ENCODE measurements around the gene ZNF175. TPM values are rescaled to one million over a fixed set of nuclear protein-coding genes. Genes with fewer than 3 reads are reported as not detected.

Gene ZNF175
- 1 to 10 TPM; 6.6 to 8.0 TPM for total RNA-seq

- CTCF ChIA-PET = no interaction called here
- Mint-ChIP-seq H3K27me3 (no peaks in the 10 kb centered on the region), H3K36me3 (ENCODE audit: low read depth) (peaks cover 16% of the 10 kb centered on the region), H3K4me3 (peak within 1 kb of the TSS; percentile 90), H3K4me1 (ENCODE audit: low read depth) (peaks cover 26% of the 10 kb centered on the region), H3K9me3 (no peaks in the 10 kb centered on the region), H3K27ac (peak within 1 kb of the TSS; percentile 91)
- intact Hi-C loops (cut with micrococcal nuclease) = no loop called here
- TF ChIP-seq, protein P1, sequence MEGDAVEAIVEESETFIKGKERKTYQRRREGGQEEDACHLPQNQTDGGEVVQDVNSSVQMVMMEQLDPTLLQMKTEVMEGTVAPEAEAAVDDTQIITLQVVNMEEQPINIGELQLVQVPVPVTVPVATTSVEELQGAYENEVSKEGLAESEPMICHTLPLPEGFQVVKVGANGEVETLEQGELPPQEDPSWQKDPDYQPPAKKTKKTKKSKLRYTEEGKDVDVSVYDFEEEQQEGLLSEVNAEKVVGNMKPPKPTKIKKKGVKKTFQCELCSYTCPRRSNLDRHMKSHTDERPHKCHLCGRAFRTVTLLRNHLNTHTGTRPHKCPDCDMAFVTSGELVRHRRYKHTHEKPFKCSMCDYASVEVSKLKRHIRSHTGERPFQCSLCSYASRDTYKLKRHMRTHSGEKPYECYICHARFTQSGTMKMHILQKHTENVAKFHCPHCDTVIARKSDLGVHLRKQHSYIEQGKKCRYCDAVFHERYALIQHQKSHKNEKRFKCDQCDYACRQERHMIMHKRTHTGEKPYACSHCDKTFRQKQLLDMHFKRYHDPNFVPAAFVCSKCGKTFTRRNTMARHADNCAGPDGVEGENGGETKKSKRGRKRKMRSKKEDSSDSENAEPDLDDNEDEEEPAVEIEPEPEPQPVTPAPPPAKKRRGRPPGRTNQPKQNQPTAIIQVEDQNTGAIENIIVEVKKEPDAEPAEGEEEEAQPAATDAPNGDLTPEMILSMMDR (IDR thresholded peaks at IDR 0.05) = no peak
- ATAC-seq = peak; percentile 97
- POLR2A ChIA-PET = no interaction called here
- DNase-seq = peak; percentile 89
Observed at GRCh38 chr19:51570962-51571575, at the start of gene ZNF175. TSS of gene ZNF175 (plus strand) at chr19:51571283. CDS start at chr19:51573330, 2,047 bp downstream.

- H3K27me3 Mint-ChIP-seq = peaks cover 26% of the 10 kb centered on the region
Observed at GRCh38 chr19:51521357-51521756, 49.7 kb upstream of the ZNF175 start.

GRCh38 chr19:51521781-51522180 lies 49.3 kb upstream of the ZNF175 start:
- peaks cover 2% of the 10 kb centered on the region for H3K9me3 Mint-ChIP-seq
- no peaks in the 10 kb centered on the region for H3K36me3 Mint-ChIP-seq (ENCODE audit: low read depth)
- H3K4me1 Mint-ChIP-seq (ENCODE audit: low read depth) = no peaks in the 10 kb centered on the region
- H3K27ac Mint-ChIP-seq = no peak overlapping the region
- ChIA-PET CTCF (interaction anchor here (0.6 to 1.1 kb wide), 2 partner anchors 49 to 135 kb away, joined by 3 to 6 read pairs; no protein-coding TSS in a partner anchor), POLR2A (no interaction called here)
- DNase-seq = no peak
- ATAC-seq = no peak
- no peak overlapping the region for H3K4me3 Mint-ChIP-seq
- peaks cover 26% of the 10 kb centered on the region for H3K27me3 Mint-ChIP-seq
- TF ChIP-seq, protein P1 (IDR thresholded peaks at IDR 0.05) = no peak
- intact Hi-C loops (cut with micrococcal nuclease) = no loop called here

More at GRCh38 chr19:51521357-51521756, 49.7 kb upstream of the ZNF175 start:
- Mint-ChIP-seq H3K27ac (no peak overlapping the region), H3K4me1 (ENCODE audit: low read depth) (no peaks in the 10 kb centered on the region), H3K4me3 (no peak overlapping the region), H3K9me3 (peaks cover 2% of the 10 kb centered on the region), H3K36me3 (ENCODE audit: low read depth) (no peaks in the 10 kb centered on the region)
- intact Hi-C loops (cut with micrococcal nuclease) = no loop called here
- ChIA-PET POLR2A (no interaction called here), CTCF (interaction anchor here (1.1 kb wide), 1 partner anchor 49 kb away, joined by 6 read pairs; no protein-coding TSS in a partner anchor)
- ATAC-seq (no peak), DNase-seq (no peak)
- TF ChIP-seq, protein P1 (IDR thresholded peaks at IDR 0.05) = no peak

GRCh38 chr19:51524666-51525264 lies 46.3 kb upstream of the ZNF175 start:
- intact Hi-C loops (cut with micrococcal nuclease) = no loop called here
- Mint-ChIP-seq H3K36me3 (ENCODE audit: low read depth) (no peaks in the 10 kb centered on the region), H3K9me3 (no peaks in the 10 kb centered on the region), H3K4me1 (ENCODE audit: low read depth) (no peaks in the 10 kb centered on the region), H3K27ac (no peak overlapping the region), H3K27me3 (peaks cover 32% of the 10 kb centered on the region), H3K4me3 (no peak overlapping the region)
- ChIA-PET CTCF (no interaction called here), POLR2A (no interaction called here)
- ATAC-seq (no peak), DNase-seq (no peak)
- TF ChIP-seq, protein P1 (IDR thresholded peaks at IDR 0.05) = no peak

DNA sequence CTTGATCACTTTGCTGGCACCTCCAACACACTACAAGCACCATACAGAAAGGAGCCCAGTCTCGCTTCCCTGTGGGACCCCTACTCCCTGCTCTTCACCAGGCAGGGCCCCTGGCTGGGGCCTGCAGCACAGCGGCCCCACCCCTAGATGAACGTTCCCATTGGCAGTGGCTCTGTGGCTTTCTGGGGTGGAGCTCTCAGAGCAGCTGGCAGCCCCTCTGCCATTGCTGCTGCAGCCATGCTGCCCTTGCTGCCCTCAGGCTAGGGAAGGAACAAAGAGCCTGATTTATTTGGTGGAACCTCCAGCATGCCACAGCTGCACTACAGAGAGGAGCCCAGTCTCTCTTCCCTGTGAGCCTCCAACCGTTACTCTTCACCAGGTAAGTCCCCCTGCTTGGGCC lies 45.4 kb upstream of the ZNF175 start:
- Mint-ChIP-seq H3K9me3 (no peaks in the 10 kb centered on the region), H3K27ac (no peak overlapping the region), H3K36me3 (ENCODE audit: low read depth) (no peaks in the 10 kb centered on the region), H3K4me1 (ENCODE audit: low read depth) (no peaks in the 10 kb centered on the region), H3K27me3 (peaks cover 33% of the 10 kb centered on the region), H3K4me3 (no peak overlapping the region)
- ATAC-seq = no peak
- CTCF ChIA-PET = interaction anchor here (0.8 kb wide), 1 partner anchor 53 kb away, joined by 3 read pairs; no protein-coding TSS in a partner anchor
- intact Hi-C loops (cut with micrococcal nuclease) = no loop called here
- no peak for DNase-seq
- TF ChIP-seq, protein P1 (IDR thresholded peaks at IDR 0.05) = no peak
- POLR2A ChIA-PET = no interaction called here
